OCI-LY7 (cell line): Measurements from ENCODE around the gene TRMO. TPM values are rescaled to one million over a fixed set of nuclear protein-coding genes. Genes with fewer than 3 reads are reported as not detected.
"Not testable (repeated sequence)": the region's sequence is repeated elsewhere in the genome, so short reads cannot be mapped to it uniquely, and the experiment has no call there.

ENCODE experiments used
- BruUV-seq: library from RNA; stranded (reverse); fragments of 400-500 nt; replicated peaks from 2 replicates; lab custom pipeline; 2021; lab: Mats Ljungman, UMichigan
- CTCF ChIA-PET: fragments of 300-600 bp; sonication (Branson Sonifier 250); formaldehyde crosslinking; loops from one replicate; lab custom pipeline; 2022; ENCODE audit warnings: antibody characterized with exemption; ENCODE audit not compliant: unreplicated experiment; lab: Charles Lee
- POLR2A ChIA-PET: fragments of 300-600 bp; sonication (Branson Sonifier 250); formaldehyde crosslinking; loops from one replicate; lab custom pipeline; 2022; ENCODE audit warnings: antibody characterized with exemption; lab: Charles Lee
- DNase-seq: peaks from one replicate; pipeline ENCODE4 v3.0.0-alpha.2; 2015; ENCODE audit warnings: low spot score
- H2AFZ ChIP-seq: fragments of 200-600 bp; sonication (generic), shearing (Covaris generic); 2 replicates; pipeline ENCODE4 v1.6.1; 2014; ENCODE audit warnings: mild to moderate bottlenecking, antibody characterized with exemption, low read length, moderate library complexity
- H3K27ac ChIP-seq: fragments of 200-600 bp; sonication (generic); 2 replicates; pipeline ENCODE4 v1.5.1; 2014; ENCODE audit warnings: mixed run types, low read depth, mild to moderate bottlenecking, moderate library complexity, low read length, inconsistent platforms; ENCODE audit not compliant: poor library complexity, severe bottlenecking
- H3K36me3 ChIP-seq: fragments of 200-600 bp; sonication (generic); 2 replicates; pipeline ENCODE4 v1.6.1; 2014; ENCODE audit warnings: mild to moderate bottlenecking, antibody characterized with exemption, low read length, moderate library complexity, mixed read lengths; ENCODE audit not compliant: insufficient read depth
- H3K4me1 ChIP-seq: fragments of 200-600 bp; sonication (generic); 2 replicates; pipeline ENCODE4 v1.5.1; 2014; ENCODE audit warnings: mild to moderate bottlenecking, low read length; ENCODE audit not compliant: insufficient read depth, poor library complexity, severe bottlenecking
- H3K4me2 ChIP-seq: fragments of 200-600 bp; sonication (generic); 2 replicates; pipeline ENCODE4 v1.6.1; 2014; ENCODE audit warnings: mild to moderate bottlenecking, low read length
- H3K4me3 ChIP-seq: fragments of 200-600 bp; sonication (generic); 2 replicates; pipeline ENCODE4 v1.5.1; 2014; ENCODE audit warnings: mild to moderate bottlenecking, low read depth, low read length; ENCODE audit not compliant: poor library complexity, severe bottlenecking
- H3K79me2 ChIP-seq: fragments of 200-600 bp; sonication (generic); 2 replicates; pipeline ENCODE4 v1.6.1; 2016; ENCODE audit warnings: low read depth, mild to moderate bottlenecking, low read length, moderate library complexity, mixed read lengths; ENCODE audit not compliant: insufficient read depth
- H3K9me2 ChIP-seq: fragments of 200-600 bp; sonication (generic); 2 replicates; pipeline ENCODE4 v1.6.1; 2016; ENCODE audit warnings: mild to moderate bottlenecking, low read length, mixed read lengths; ENCODE audit not compliant: insufficient read depth
- H3K9me3 ChIP-seq: fragments of 200-600 bp; sonication (generic); 2 replicates; pipeline ENCODE4 v1.6.1; 2014; ENCODE audit warnings: mild to moderate bottlenecking, mixed run types, low read length, mixed read lengths
- H4K20me1 ChIP-seq: fragments of 200-600 bp; sonication (generic); 2 replicates; pipeline ENCODE4 v1.6.1; 2014; ENCODE audit warnings: mild to moderate bottlenecking, antibody characterized with exemption, low read length, moderate library complexity, mixed read lengths; ENCODE audit not compliant: insufficient read depth
- CTCF ChIP-seq: fragments of 200-600 bp; sonication (generic); conservative IDR thresholded peaks from 2 replicates; pipeline ENCODE4 v1.5.1; 2014; ENCODE audit warnings: mild to moderate bottlenecking, antibody characterized with exemption, low read length, moderate library complexity, mixed read lengths
- EZH2phosphoT487 ChIP-seq: fragments of 200-600 bp; sonication (generic); IDR thresholded peaks from 2 replicates; pipeline ENCODE4 v1.6.1; 2018; ENCODE audit warnings: low read depth, borderline replicate concordance, mild to moderate bottlenecking, mixed run types, antibody characterized with exemption, low read length, moderate library complexity, mixed read lengths
- intact Hi-C: fragments of 100-400 bp; cut with micrococcal nuclease; formaldehyde crosslinking; loops from one replicate; pipeline ENCODE4 v1.10.0; 2022; ENCODE audit not compliant: unreplicated experiment
- total RNA-seq, 2 experiments: library from RNA; depleted of rRNA in 1 of 2; stranded (reverse); fragments of >200 nt in 1 of 2; shearing (Covaris generic) in 1 of 2; gene quantifications; 2 replicates each; pipeline ENCODE4 v1.2.3, GENCODE V29; 2014 to 2022

The TRMO gene
- total RNA-seq, 2 experiments from 2014 or later = 10.9 to 17.6 TPM

DNA sequence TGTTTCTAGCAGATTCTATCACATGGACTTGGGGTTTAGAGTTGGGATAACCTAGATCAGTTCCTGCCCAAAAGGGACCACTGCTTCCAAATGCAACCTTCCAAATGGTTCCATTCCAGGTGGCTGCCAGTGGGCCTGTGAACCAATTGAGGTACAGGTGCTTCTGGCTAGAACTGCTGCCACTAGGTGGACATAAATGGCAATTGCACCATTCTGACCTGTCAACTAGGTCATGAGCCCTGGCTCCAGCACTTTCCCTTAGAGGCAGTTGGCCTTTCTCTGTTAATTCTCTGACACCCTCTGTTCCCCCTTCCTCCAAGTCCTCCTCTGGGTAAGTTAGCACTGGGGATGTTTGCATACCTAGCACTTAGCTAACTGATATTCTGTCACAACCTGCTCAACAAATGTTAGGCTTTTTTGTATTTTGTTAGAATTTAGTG, 32.3 kb upstream of the TRMO start:
- ChIA-PET CTCF (interaction anchor here (0.6 to 1.3 kb wide), 2 partner anchors 13 to 30 kb away, joined by 3 read pairs; no protein-coding TSS in a partner anchor), POLR2A (interaction anchor here (0.6 to 1.2 kb wide), 4 partner anchors 27 to 223 kb away, joined by 3 to 8 read pairs (median 4); partner anchors contain the start of gene TRMO)
- peak overlapping the region; percentile 25; the same call in 1 of the 2 replicates for H3K4me2 ChIP-seq

GRCh38 chr9:97950873-97951272, 28.6 kb upstream of the TRMO start:
- peak overlapping the region; percentile 54 for H3K4me2 ChIP-seq
- H2AFZ ChIP-seq = peak overlapping the region; percentile 87
- POLR2A ChIA-PET = interaction anchor here (0.9 to 3.4 kb wide), 6 partner anchors 9 to 35 kb away, joined by 3 to 22 read pairs (median 4); partner anchors contain the start of gene HEMGN
- CTCF ChIA-PET = interaction anchor here (0.7 to 1.0 kb wide), 2 partner anchors 20 to 27 kb away, joined by 3 to 4 read pairs; no protein-coding TSS in a partner anchor
- H4K20me1 ChIP-seq, H3K9me2 ChIP-seq, BruUV-seq, H3K27ac ChIP-seq, H3K9me3 ChIP-seq, H3K36me3 ChIP-seq, H3K79me2 ChIP-seq: not testable (repeated sequence)
- peak overlapping the region; percentile 29 for H3K4me3 ChIP-seq
- DNase-seq = peak; percentile 81
- H3K4me1 ChIP-seq = peaks cover 26% of the 10 kb centered on the region
- intact Hi-C loops = loop anchor here (1.0 kb wide), 1 partner anchor 83 kb away; no protein-coding TSS in a partner anchor

More for the DNA sequence above, 32.3 kb upstream of the TRMO start:
- BruUV-seq = no TSS peak
- Histone ChIP-seq H3K4me1 (peaks cover 26% of the 10 kb centered on the region), H3K79me2 (no peaks in the 10 kb centered on the region), H2AFZ (peak overlapping the region; percentile 52; the same call in 1 of the 2 replicates), H3K9me2 (no peaks in the 10 kb centered on the region), H3K9me3 (peaks cover 8% of the 10 kb centered on the region; the same call in 1 of the 2 replicates), H3K36me3 (no peaks in the 10 kb centered on the region; the same call in 1 of the 2 replicates), H4K20me1 (no peaks in the 10 kb centered on the region), H3K27ac (peak overlapping the region; percentile 7), H3K4me3 (no peak overlapping the region)
- TF ChIP-seq CTCF (peak; percentile 93), EZH2phosphoT487 (no peak)
- peak; percentile 90 for DNase-seq
- intact Hi-C loops = loop anchor here (1.0 kb wide), 2 partner anchors 29 to 31 kb away; partner anchors contain the start of gene ANP32B

GRCh38 chr9:97947094-97947493, 24.8 kb upstream of the TRMO start:
- POLR2A ChIA-PET = interaction anchor here (1.2 to 1.9 kb wide), 2 partner anchors 10 to 24 kb away, joined by 3 read pairs; partner anchors contain the start of gene TRMO
- H3K27ac ChIP-seq, H3K36me3 ChIP-seq, H3K9me3 ChIP-seq, H3K4me2 ChIP-seq, H3K4me3 ChIP-seq, DNase-seq, CTCF ChIA-PET, H4K20me1 ChIP-seq, BruUV-seq, intact Hi-C loops, H3K79me2 ChIP-seq, H3K9me2 ChIP-seq, H2AFZ ChIP-seq: not testable (repeated sequence)
- H3K4me1 ChIP-seq = peaks cover 30% of the 10 kb centered on the region

GRCh38 chr9:97945470-97945869, 23.2 kb upstream of the TRMO start:
- not testable (repeated sequence) for H2AFZ ChIP-seq

More at GRCh38 chr9:97945470-97945869, 23.2 kb upstream of the TRMO start:
- H3K27ac ChIP-seq, H3K79me2 ChIP-seq, H4K20me1 ChIP-seq, H3K36me3 ChIP-seq, H3K9me2 ChIP-seq, intact Hi-C loops, POLR2A ChIA-PET, DNase-seq, H3K4me2 ChIP-seq, H3K9me3 ChIP-seq, CTCF ChIA-PET, H3K4me3 ChIP-seq, BruUV-seq: not testable (repeated sequence)
- H3K4me1 ChIP-seq = peaks cover 28% of the 10 kb centered on the region
